GM23338 (cell line): ENCODE data around the gene LYRM9. TPM values are rescaled to one million over a fixed set of nuclear protein-coding genes. Genes with fewer than 3 reads are reported as not detected.

Experiments
- CREB1 ChIP-seq: fragments of 250-450 bp; sonication (Bioruptor Pico); IDR thresholded peaks from 2 replicates; pipeline ENCODE4 v1.5.0; 2020; ENCODE audit warnings: low read depth, mild to moderate bottlenecking, moderate library complexity
- CTCF ChIP-seq, 2 experiments: fragments of 200-600 bp in 1 of 2; sonication (generic) in 1 of 2; conservative IDR thresholded peaks; 2 replicates each; pipeline versions ENCODE4 v1.5.1 to v1.6.1; 2016 to 2017; ENCODE audit warnings: antibody characterized with exemption in 2 of 2, low read depth in 2 of 2, mild to moderate bottlenecking in 2 of 2, moderate library complexity in 1 of 2
- POLR2AphosphoS5 ChIP-seq: IDR thresholded peaks from 2 replicates; pipeline ENCODE4 v1.6.1; 2016; ENCODE audit warnings: antibody characterized with exemption, low read depth
- ZNF462 ChIP-seq: fragments of 250-450 bp; sonication (Bioruptor Pico); IDR thresholded peaks from 2 replicates; pipeline ENCODE4 v1.5.0; 2020; ENCODE audit warnings: mild to moderate bottlenecking, moderate library complexity
- polyA plus RNA-seq: library from polyadenylated mRNA; unstranded; fragments of >200 nt; fragmentation: Nextera tagmentation; extraction: Ambion mirVana; gene quantifications from 2 replicates; pipeline ENCODE4 v1.2.1, GENCODE V29; 2016
- total RNA-seq: library from RNA; depleted of rRNA; stranded (reverse); fragments of >200 nt; shearing (Covaris generic); gene quantifications from 2 replicates; pipeline ENCODE4 v1.2.3, GENCODE V29; 2014

The LYRM9 gene
- total and polyA plus RNA-seq, 2 experiments from 2014 or later: 4.7 to 6.2 TPM

- no peak for TF ChIP-seq ZNF462 (CRISPR knock-in tag)
- no peak for TF ChIP-seq CREB1 (CRISPR knock-in tag)
- TF ChIP-seq CTCF (conservative IDR thresholded peaks at IDR 0.05; ENCODE audit: low read depth in 2 of 2): no peak
- TF ChIP-seq POLR2AphosphoS5: no peak
These were observed 47.6 kb upstream of the LYRM9 start (continued) for GRCh38 chr17:27940503-27941428.
